ENCODE measurements around the gene MIF4GD.

DNA sequence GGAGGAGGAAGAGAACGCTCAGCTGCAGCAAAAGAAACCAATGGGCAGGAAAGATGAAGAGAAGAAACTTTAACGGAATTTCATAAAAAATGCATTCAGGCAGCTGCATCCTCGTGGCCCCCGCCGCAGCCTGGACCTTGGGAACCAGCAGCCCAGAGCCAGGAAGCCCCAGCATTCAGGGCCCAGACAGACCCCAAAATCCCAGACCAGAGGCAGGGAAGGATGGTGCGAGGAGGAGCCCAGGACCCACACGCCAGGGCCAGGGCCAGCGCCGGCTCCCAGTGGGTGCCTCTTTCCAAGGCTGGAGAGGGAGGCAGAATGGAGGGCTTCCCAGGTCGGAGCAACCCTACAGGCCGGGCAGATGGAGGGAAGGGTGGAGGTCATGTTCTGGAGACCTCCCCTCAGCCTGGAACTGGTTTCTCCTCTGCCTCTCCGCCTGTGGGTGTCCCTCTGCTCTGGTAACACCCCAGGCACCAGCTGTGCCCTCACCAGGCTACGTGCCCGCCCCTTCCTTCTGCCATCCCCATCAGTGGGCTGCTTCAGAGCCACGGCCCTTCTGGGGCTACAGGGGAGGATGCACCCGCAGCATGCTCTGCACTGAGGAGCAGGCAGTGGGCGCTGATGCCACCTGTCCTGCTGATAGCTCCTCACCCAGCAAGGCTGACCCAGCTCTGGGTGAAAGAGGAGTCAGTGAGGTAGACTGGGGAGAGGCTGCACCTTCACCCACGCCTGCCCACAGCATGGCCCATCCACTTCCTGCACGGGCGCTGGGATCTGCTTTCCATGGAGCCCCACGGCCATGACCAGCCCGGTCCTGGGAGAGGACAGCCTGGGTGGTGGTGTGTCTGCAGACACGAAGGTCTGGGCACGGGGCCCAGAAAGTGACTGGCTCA lies 1.2 kb upstream of the MIF4GD start:
- TF ChIP-seq, protein P1, sequence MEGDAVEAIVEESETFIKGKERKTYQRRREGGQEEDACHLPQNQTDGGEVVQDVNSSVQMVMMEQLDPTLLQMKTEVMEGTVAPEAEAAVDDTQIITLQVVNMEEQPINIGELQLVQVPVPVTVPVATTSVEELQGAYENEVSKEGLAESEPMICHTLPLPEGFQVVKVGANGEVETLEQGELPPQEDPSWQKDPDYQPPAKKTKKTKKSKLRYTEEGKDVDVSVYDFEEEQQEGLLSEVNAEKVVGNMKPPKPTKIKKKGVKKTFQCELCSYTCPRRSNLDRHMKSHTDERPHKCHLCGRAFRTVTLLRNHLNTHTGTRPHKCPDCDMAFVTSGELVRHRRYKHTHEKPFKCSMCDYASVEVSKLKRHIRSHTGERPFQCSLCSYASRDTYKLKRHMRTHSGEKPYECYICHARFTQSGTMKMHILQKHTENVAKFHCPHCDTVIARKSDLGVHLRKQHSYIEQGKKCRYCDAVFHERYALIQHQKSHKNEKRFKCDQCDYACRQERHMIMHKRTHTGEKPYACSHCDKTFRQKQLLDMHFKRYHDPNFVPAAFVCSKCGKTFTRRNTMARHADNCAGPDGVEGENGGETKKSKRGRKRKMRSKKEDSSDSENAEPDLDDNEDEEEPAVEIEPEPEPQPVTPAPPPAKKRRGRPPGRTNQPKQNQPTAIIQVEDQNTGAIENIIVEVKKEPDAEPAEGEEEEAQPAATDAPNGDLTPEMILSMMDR (conservative IDR thresholded peaks at IDR 0.05; ENCODE audit: low read depth, low read length), result no peak
- no peak for TF ChIP-seq MXI1 (IDR thresholded peaks at IDR 0.05; ENCODE audit: borderline replicate concordance, low read depth, low read length)
- no peak for TF ChIP-seq POLR2A (IDR thresholded peaks at IDR 0.05; ENCODE audit: low read depth, low read length)
- TF ChIP-seq, protein P2, sequence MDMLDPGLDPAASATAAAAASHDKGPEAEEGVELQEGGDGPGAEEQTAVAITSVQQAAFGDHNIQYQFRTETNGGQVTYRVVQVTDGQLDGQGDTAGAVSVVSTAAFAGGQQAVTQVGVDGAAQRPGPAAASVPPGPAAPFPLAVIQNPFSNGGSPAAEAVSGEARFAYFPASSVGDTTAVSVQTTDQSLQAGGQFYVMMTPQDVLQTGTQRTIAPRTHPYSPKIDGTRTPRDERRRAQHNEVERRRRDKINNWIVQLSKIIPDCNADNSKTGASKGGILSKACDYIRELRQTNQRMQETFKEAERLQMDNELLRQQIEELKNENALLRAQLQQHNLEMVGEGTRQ (IDR thresholded peaks at IDR 0.05; ENCODE audit: low read depth, low read length), result no peak
- no peak for TF ChIP-seq RAD21 (IDR thresholded peaks at IDR 0.05; ENCODE audit: low read length)
- no peak for TF ChIP-seq MAZ (IDR thresholded peaks at IDR 0.05; ENCODE audit: borderline replicate concordance, low read depth, low read length)
- TF ChIP-seq CHD1 (IDR thresholded peaks at IDR 0.05; ENCODE audit: low read depth, low read length), result no peak
- TF ChIP-seq SMC3 (IDR thresholded peaks at IDR 0.05; ENCODE audit: low read depth, low read length), result no peak
- TF ChIP-seq, protein P3, sequence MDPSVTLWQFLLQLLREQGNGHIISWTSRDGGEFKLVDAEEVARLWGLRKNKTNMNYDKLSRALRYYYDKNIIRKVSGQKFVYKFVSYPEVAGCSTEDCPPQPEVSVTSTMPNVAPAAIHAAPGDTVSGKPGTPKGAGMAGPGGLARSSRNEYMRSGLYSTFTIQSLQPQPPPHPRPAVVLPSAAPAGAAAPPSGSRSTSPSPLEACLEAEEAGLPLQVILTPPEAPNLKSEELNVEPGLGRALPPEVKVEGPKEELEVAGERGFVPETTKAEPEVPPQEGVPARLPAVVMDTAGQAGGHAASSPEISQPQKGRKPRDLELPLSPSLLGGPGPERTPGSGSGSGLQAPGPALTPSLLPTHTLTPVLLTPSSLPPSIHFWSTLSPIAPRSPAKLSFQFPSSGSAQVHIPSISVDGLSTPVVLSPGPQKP (IDR thresholded peaks at IDR 0.05; ENCODE audit: borderline replicate concordance, low read depth, low read length), result no peak
- no peak for TF ChIP-seq RCOR1 (IDR thresholded peaks at IDR 0.05; ENCODE audit: insufficient replicate concordance, low read length)
- no peak for TF ChIP-seq RFX5 (IDR thresholded peaks at IDR 0.05; ENCODE audit: low read depth, low read length)
- TF ChIP-seq NFE2L2 (IDR thresholded peaks at IDR 0.05; ENCODE audit: low read depth, low read length), result no peak
- no peak for TF ChIP-seq FOS (IDR thresholded peaks at IDR 0.05; ENCODE audit: low read depth, low read length)

Data from IMR-90 (cell line).